Hepatocyte (in vitro differentiated cells): Measurements from ENCODE around the gene PTPN18. TPM values are rescaled to one million over a fixed set of nuclear protein-coding genes. Genes with fewer than 3 reads are reported as not detected.

Experiments used
- DNase-seq: peaks from one replicate; pipeline ENCODE4 v3.0.0-alpha.2; 2016; ENCODE audit warnings: low spot score
- H2AFZ ChIP-seq: fragments of 200-600 bp; sonication (generic); 2 replicates; pipeline ENCODE4 v1.6.0; 2016; ENCODE audit warnings: antibody characterized with exemption, mild to moderate bottlenecking
- H3K27ac ChIP-seq: fragments of 200-600 bp; sonication (generic); 2 replicates; pipeline ENCODE4 v1.5.1; 2016; ENCODE audit warnings: mild to moderate bottlenecking
- H3K27me3 ChIP-seq: fragments of 200-600 bp; sonication (generic); 2 replicates; pipeline ENCODE4 v1.6.1; 2016
- H3K36me3 ChIP-seq: fragments of 200-600 bp; sonication (generic); replicated peaks from 2 replicates; pipeline ENCODE4 v1.5.1; 2016; ENCODE audit warnings: low read depth; ENCODE audit not compliant: insufficient read depth
- H3K4me1 ChIP-seq: fragments of 200-600 bp; sonication (generic); 2 replicates; pipeline ENCODE4 v1.5.1; 2016; ENCODE audit warnings: mild to moderate bottlenecking, moderate library complexity; ENCODE audit not compliant: insufficient read depth
- H3K4me2 ChIP-seq: fragments of 200-600 bp; sonication (generic); 2 replicates; pipeline ENCODE4 v1.6.0; 2016
- H3K4me3 ChIP-seq: fragments of 200-600 bp; sonication (generic); 2 replicates; pipeline ENCODE4 v1.5.1; 2016; ENCODE audit warnings: mild to moderate bottlenecking
- H3K79me2 ChIP-seq: fragments of 200-600 bp; sonication (generic); 2 replicates; pipeline ENCODE4 v1.6.0; 2017; ENCODE audit warnings: mild to moderate bottlenecking
- H3K9me2 ChIP-seq: fragments of 200-600 bp; sonication (generic); replicated peaks from 2 replicates; pipeline ENCODE4 v1.6.0; 2017; ENCODE audit warnings: mild to moderate bottlenecking; ENCODE audit not compliant: insufficient read depth
- H3K9me3 ChIP-seq: fragments of 200-600 bp; sonication (generic); 2 replicates; pipeline ENCODE4 v1.5.1; 2016; ENCODE audit warnings: low read depth, mild to moderate bottlenecking
- H4K20me1 ChIP-seq: fragments of 200-600 bp; sonication (generic); 2 replicates; pipeline ENCODE4 v1.6.0; 2016; ENCODE audit warnings: mild to moderate bottlenecking; ENCODE audit not compliant: insufficient read depth, poor library complexity, severe bottlenecking
- CTCF ChIP-seq: fragments of 200-600 bp; sonication (generic); IDR thresholded peaks from 2 replicates; pipeline ENCODE4 v1.5.1; 2016; ENCODE audit warnings: antibody characterized with exemption, mild to moderate bottlenecking; ENCODE audit not compliant: poor library complexity
- EZH2 ChIP-seq: fragments of 200-600 bp; sonication (generic); IDR thresholded peaks from 2 replicates; pipeline ENCODE4 v1.6.1; 2016; ENCODE audit warnings: antibody characterized with exemption, mild to moderate bottlenecking, borderline replicate concordance
- EZH2phosphoT487 ChIP-seq: fragments of 200-600 bp; sonication (generic); IDR thresholded peaks from one replicate; pipeline ENCODE4 v1.6.1; 2018; ENCODE audit warnings: antibody characterized with exemption, mild to moderate bottlenecking, low read depth, moderate library complexity; ENCODE audit not compliant: unreplicated experiment, severe bottlenecking
- WGBS: methylation state at CpG from one replicate; pipeline ENCODE4 v1.1.6; 2016; ENCODE audit warnings: low lambda C conversion rate; ENCODE audit errors: missing lambda C conversion rate; 5-methylcytosine and 5-hydroxymethylcytosine counted together
- polyA plus RNA-seq: library from polyadenylated mRNA; unstranded; fragments of >200 nt; fragmentation: Nextera tagmentation; extraction: Ambion mirVana; gene quantifications from 2 replicates; pipeline ENCODE4 v1.2.1, GENCODE V29; 2016
- total RNA-seq: library from RNA; depleted of rRNA; stranded (reverse); fragments of >200 nt; gene quantifications from 2 replicates; pipeline ENCODE4 v1.2.3, GENCODE V29; 2014

Gene PTPN18
- total and polyA plus RNA-seq, 2 experiments from 2014 or later: 34.7 to 34.8 TPM

GRCh38 chr2:130371723-130372054 is 15.8 kb downstream of the PTPN18 start:
- Histone ChIP-seq H2AFZ (peak overlapping the region; percentile 94), H3K4me2 (peak overlapping the region; percentile 87), H4K20me1 (no peaks in the 10 kb centered on the region), H3K27ac (peak overlapping the region; percentile 88), H3K27me3 (no peaks in the 10 kb centered on the region), H3K4me3 (peak overlapping the region; percentile 86), H3K9me2 (no peaks in the 10 kb centered on the region), H3K79me2 (peaks cover 23% of the 10 kb centered on the region), H3K4me1 (no peaks in the 10 kb centered on the region), H3K9me3 (no peaks in the 10 kb centered on the region), H3K36me3 (no peaks in the 10 kb centered on the region)
- peak; percentile 44 for DNase-seq
- WGBS: 58% methylated on average over 18 of the region's 18 CpGs
- TF ChIP-seq CTCF (no peak), EZH2phosphoT487 (no peak), EZH2 (no peak)

DNA sequence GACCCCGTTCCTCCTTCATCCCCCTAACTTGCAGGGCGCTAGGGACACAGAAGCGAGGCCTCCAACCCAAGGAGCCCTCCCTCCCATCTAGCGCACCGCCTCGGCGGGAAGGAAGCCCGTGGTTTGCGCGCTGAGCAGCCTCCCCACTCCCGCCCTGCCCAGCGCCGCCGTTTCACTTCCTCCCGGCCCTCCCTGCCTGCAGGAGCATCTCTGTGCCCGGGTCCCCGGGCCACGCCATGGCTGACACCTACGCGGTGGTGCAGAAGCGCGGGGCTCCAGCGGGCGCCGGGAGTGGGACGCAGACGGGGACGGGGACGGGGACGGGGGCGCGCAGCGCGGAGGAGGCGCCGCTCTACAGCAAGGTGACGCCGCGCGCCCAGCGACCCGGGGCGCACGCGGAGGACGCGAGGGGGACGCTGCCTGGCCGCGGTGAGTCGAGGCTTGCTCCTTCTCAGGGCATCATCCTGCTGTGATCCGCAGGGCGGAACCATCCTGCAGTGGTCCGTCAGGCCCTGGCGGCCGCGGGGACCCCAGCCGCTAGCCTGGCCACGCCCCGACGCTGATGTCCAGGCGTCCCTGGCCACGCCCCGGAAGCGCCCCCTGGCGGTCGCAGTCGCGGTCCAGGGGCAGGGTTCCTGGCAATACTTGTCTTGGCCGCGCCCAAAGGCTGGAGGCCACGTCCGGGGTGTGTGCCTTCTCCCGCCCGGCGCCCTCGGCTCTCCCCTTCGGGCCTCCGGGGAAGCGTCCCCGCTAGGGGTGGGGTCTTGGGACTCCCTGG is 16.4 kb downstream of the PTPN18 start:
- Histone ChIP-seq H4K20me1 (no peaks in the 10 kb centered on the region), H3K27ac (peak overlapping the region; percentile 88), H2AFZ (peak overlapping the region; percentile 94), H3K9me2 (no peaks in the 10 kb centered on the region), H3K36me3 (no peaks in the 10 kb centered on the region), H3K4me2 (peak overlapping the region; percentile 87), H3K79me2 (peaks cover 23% of the 10 kb centered on the region), H3K4me3 (peak overlapping the region; percentile 86), H3K9me3 (no peaks in the 10 kb centered on the region), H3K27me3 (no peaks in the 10 kb centered on the region), H3K4me1 (no peaks in the 10 kb centered on the region)
- TF ChIP-seq CTCF: peak; percentile 95
- TF ChIP-seq EZH2phosphoT487: no peak
- under 1% methylated on average over 37 of the region's 81 CpGs for WGBS
- peak; percentile 95 for DNase-seq

DNA sequence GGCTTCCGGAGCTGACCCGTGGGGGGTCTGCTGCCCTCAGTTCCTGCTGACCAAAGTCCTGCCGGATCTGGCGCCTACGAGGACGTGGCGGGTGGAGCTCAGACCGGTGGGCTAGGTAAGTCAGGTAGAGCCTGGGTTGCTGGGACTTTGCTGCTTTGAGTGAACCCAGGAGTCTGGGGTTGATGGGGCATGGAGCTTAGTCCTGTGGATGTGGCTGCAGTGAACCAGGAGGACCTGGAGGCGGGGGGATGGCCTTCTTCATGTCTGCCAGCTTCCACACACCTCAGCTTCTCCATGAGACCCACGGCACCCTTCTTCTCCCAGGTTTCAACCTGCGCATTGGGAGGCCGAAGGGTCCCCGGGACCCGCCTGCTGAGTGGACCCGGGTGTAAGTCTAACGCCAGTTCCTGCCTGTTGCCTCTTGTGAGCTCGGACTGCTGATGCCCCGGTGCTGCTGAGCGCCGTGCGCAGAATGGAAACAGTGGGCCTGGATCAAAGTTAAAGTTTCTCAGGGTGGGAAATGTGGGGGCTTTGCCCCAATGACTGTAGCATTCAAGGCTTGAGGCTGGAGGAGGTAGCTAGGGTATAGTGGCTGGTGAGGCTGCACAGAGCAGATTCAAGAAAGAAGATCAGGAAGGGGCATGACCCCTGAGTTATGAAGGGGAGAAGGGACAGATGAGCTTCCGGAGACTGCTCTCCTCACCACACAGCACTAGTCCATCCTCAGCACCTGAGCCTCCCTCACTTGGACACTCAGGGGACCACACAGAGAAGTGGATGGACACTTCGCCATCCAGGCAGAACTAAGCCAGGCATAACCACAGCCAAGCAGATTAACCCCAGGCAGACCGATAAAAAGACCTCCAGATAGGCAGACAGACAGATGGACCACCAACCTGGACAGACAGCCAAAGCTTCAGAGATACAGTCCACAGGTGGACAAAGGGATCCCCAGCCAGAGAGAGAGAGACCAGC is 17.3 kb downstream of the PTPN18 start:
- WGBS: 62% methylated on average over 24 of the region's 24 CpGs
- peak overlapping the region; percentile 94 for H2AFZ ChIP-seq

More for the DNA sequence above, 17.3 kb downstream of the PTPN18 start:
- Histone ChIP-seq H3K9me3 (no peaks in the 10 kb centered on the region), H4K20me1 (no peaks in the 10 kb centered on the region), H3K4me1 (no peaks in the 10 kb centered on the region), H3K27ac (peak overlapping the region; percentile 88), H3K27me3 (no peaks in the 10 kb centered on the region), H3K79me2 (peaks cover 23% of the 10 kb centered on the region), H3K4me2 (peak overlapping the region; percentile 87), H3K36me3 (no peaks in the 10 kb centered on the region), H3K9me2 (no peaks in the 10 kb centered on the region), H3K4me3 (peak overlapping the region; percentile 86)
- DNase-seq: no peak
- TF ChIP-seq EZH2phosphoT487 (no peak), CTCF (no peak), EZH2 (no peak)
